Upper lobe of right lung (tissue), 1 donor: ENCODE results near the gene GGA3. TPM values are rescaled to one million over a fixed set of nuclear protein-coding genes. Genes with fewer than 3 reads are reported as not detected.

ENCODE experiments used
- ATAC-seq: fragments of 200-7000 bp; cut with Tn5 transposase; one replicate; pipeline ENCODE4 v1.9.1; 2020; ENCODE audit warnings: mild to moderate bottlenecking, moderate library complexity
- DNase-seq: peaks from one replicate; pipeline ENCODE4 v3.0.0-alpha.2; 2020
- H3K27ac ChIP-seq: fragments of 200-600 bp; one replicate; pipeline ENCODE4 v1.8.0; 2022
- H3K27me3 ChIP-seq: fragments of 200-600 bp; one replicate; pipeline ENCODE4 v1.8.0; 2022; ENCODE audit warnings: mild to moderate bottlenecking
- H3K36me3 ChIP-seq: fragments of 200-600 bp; one replicate; pipeline ENCODE4 v1.8.0; 2022
- H3K4me1 ChIP-seq: fragments of 200-600 bp; one replicate; pipeline ENCODE4 v1.8.0; 2022
- H3K4me3 ChIP-seq: fragments of 200-600 bp; one replicate; pipeline ENCODE4 v1.8.0; 2022; ENCODE audit warnings: mild to moderate bottlenecking
- H3K9me3 ChIP-seq: fragments of 200-600 bp; one replicate; pipeline ENCODE4 v1.8.0; 2022
- CTCF ChIP-seq: fragments of 200-600 bp; IDR thresholded peaks from one replicate; pipeline ENCODE4 v1.8.0; 2022; ENCODE audit warnings: antibody characterized with exemption
- intact Hi-C: fragments of 100-400 bp; cut with DNase I; formaldehyde crosslinking; loops from one replicate; pipeline ENCODE4 v1.11.0; 2022
- long read RNA-seq: library from polyadenylated mRNA; unstranded; transcript quantifications from one replicate; pipeline ENCODE4 v2.0.0, GENCODE V29; 2021
- total RNA-seq: library from RNA; stranded (reverse); fragmentation: NEBNext Ultra II Directional; extraction: Animal tissue kit (Norgen Biotek cat#: 25700); gene quantifications from one replicate; pipeline ENCODE4 v1.2.1, GENCODE V29; 2021
- donor health status: DM: no; HTN: yes; CAD: no; lungs with severe emphysema.

Gene GGA3
- total RNA-seq: 52.7 TPM
- long read RNA-seq, full-length matches to known transcripts: 26 of 73 reads
- long read RNA-seq, partial matches to known transcripts: 16 of 73 reads
- long read RNA-seq, other reads (novel, unspliced or antisense): 31 of 73 reads

DNA sequence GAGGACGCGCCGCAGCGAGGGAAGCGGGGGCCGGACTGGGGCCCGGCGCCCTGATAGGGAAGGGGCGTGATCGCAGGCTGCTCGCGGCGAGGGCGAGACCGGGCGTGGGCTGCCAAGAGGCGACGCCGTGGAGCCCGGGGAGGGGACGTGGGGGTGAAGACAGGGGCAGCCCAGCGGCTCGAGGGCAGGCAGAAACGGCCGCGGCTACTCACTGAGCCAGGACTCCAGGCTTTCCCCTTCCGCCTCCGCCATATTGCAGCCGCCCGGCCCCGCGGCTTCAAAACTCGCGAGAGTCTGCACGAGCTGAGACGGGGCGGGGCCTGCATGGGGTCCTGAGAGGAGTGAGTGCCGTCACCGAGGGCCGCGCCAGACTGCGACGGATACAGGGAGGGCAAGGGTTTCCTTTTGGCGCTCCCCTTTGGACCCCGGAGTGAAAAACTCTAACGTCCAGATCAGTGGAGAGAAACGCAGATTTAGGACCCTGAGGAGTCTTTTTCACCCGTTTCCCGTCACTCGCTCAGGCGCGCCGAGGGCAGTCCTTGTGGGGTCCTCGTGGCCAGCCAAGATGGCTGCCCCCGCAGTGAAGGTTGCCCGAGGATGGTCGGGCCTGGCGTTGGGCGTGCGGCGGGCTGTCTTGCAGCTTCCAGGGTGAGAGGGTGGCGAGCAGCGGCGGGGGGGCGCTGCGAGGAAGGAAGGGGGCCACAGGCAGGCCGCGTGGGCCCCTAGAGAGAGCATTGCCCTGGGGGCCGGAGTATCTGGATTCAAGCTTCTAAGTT lies at the start of gene GGA3, which contains the start of gene MRPS7:
TSS of gene GGA3 (minus strand) at position 271 of the 776 bp plus-strand sequence. CDS start at position 252, 19 bp downstream.
TSS of gene MRPS7 (plus strand) at position 544 of the 776 bp plus-strand sequence. CDS start at position 566, 22 bp downstream.
- peak; percentile 98 for DNase-seq
- Histone ChIP-seq H3K36me3 (peaks cover 35% of the 10 kb centered on the region), H3K4me3 (peak within 1 kb of the TSS; percentile 100), H3K27me3 (no peaks in the 10 kb centered on the region), H3K27ac (peak within 1 kb of the TSS; percentile 99), H3K9me3 (no peaks in the 10 kb centered on the region), H3K4me1 (peaks cover 27% of the 10 kb centered on the region)
- intact Hi-C loops: no loop called here
- no peak for TF ChIP-seq CTCF
- ATAC-seq: peak; percentile 98

DNA sequence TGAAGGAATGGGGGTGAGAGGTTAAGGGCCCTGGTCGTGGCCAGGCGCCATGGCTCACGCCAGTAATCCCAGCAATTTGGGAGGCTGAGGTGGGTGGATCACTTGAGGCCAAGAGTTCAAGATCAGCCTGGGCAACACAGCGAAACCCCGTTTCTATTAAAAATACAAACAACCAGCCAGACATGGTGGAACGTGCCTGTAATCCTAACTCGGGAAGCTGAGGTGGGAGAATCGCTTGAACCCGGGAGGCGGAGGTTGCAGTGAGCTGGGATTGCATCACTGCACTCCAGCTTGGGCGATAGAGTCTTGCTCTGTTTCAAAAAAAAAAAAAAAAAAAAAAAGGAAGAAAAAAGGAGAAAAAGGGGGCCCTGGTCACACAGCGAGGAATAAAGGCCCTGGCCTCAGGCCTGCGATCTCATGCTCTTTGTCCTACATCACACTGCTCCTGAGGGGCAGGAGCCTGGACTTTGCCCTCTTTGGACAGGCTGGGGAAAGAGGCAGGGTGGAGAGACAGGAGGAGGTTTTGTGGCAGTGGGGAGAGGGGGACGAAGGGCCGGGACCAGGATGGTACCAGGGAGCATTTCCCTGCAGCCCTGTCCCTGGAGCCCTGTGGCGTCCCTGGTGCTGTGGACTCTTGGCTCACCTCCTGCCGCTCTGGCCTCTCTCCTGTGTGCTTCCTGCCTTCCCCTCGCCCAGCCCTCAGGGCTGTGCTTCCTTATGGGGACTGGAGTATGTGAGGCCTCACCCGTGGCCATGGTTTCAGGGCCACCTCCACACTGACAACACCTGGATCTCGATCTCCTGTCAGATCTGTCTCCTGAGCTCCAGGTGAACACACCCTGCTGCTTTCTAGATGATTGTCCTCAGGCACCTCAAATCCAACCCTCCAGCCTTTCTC lies 47.6 kb upstream of the GGA3 start:
- H3K4me1 ChIP-seq: peaks cover 24% of the 10 kb centered on the region
- H3K27ac ChIP-seq: peak overlapping the region; percentile 60
- no peaks in the 10 kb centered on the region for H3K9me3 ChIP-seq
- no peak overlapping the region for H3K4me3 ChIP-seq
- ATAC-seq (peak; percentile 76), DNase-seq (no peak)
- no peak for TF ChIP-seq CTCF
- intact Hi-C loops: no loop called here
- no peaks in the 10 kb centered on the region for H3K27me3 ChIP-seq
- H3K36me3 ChIP-seq: no peaks in the 10 kb centered on the region

- ATAC-seq: no peak
- Histone ChIP-seq H3K27me3 (no peaks in the 10 kb centered on the region), H3K9me3 (no peaks in the 10 kb centered on the region), H3K36me3 (no peaks in the 10 kb centered on the region), H3K4me3 (no peak overlapping the region), H3K4me1 (peaks cover 21% of the 10 kb centered on the region), H3K27ac (no peak overlapping the region)
- intact Hi-C loops: no loop called here
- DNase-seq: no peak
- no peak for TF ChIP-seq CTCF
Observed at GRCh38 chr17:75307957-75308731, 46.7 kb upstream of the GGA3 start.

DNA sequence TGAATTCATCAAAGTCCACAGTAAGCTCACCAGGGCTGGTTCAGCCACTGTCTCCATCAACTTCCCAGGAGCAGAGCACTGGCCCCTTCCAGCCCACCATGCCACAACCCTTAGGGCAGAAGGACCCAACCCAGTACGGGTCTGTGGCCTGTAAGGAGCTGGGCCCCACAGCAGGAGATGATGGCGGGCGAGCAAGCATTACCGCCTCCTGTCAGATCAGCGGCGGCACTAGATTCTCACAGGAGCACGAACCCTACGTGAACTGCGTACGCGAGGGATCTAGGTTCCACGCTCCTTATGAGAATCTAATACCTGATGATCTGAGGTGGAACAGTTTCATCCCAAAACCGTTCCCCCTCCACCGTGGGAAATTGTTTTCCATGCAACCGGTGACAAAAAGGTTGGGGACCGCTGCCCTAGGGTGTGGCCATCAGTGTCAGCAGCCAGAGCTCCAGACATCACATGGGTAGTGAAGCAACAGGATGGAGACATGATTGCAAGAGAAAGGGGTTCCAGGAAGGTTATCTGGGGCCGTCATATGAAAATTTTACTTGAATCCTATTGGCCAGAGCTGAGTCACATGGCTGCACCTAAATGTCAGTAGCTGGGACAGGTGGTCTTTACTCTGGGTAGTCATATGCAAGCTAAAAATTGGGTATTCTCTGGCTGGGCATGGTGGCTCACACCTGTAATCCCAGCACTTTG lies 40.2 kb upstream of the GGA3 start:
- H3K27ac ChIP-seq: no peak overlapping the region
- H3K36me3 ChIP-seq: no peaks in the 10 kb centered on the region
- DNase-seq (no peak), ATAC-seq (peak; percentile 78)
- no peaks in the 10 kb centered on the region for H3K9me3 ChIP-seq
- no peaks in the 10 kb centered on the region for H3K4me1 ChIP-seq
- H3K27me3 ChIP-seq: no peaks in the 10 kb centered on the region
- TF ChIP-seq CTCF: no peak
- intact Hi-C loops: no loop called here
- no peak overlapping the region for H3K4me3 ChIP-seq

DNA sequence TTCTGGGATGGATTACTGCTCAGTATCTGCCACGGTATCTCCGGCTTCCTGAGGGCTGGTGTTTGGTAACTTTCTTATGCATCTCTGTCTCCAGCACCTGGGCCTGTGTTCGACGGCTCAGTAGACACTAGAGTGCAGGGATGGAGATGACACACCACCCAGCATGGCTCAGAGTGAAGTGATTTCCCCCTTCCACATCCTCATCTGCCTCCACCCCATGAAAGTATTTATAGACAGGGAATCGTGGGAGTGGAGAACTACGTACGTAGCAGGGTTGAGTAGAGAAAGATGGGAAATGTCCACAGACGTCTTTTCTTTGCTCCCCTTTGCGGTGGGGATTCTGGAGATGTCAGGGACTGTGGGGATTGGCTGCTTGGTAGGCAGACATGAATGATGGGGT lies 39.6 kb upstream of the GGA3 start:
- no peak for TF ChIP-seq CTCF
- no peak overlapping the region for H3K4me3 ChIP-seq
- DNase-seq (no peak), ATAC-seq (peak; percentile 73)
- H3K36me3 ChIP-seq: no peaks in the 10 kb centered on the region
- H3K9me3 ChIP-seq: no peaks in the 10 kb centered on the region
- intact Hi-C loops: no loop called here
- H3K27me3 ChIP-seq: no peaks in the 10 kb centered on the region
- H3K4me1 ChIP-seq: no peaks in the 10 kb centered on the region
- H3K27ac ChIP-seq: no peak overlapping the region
